Measurements from ENCODE around the gene ITGAD. TPM values are rescaled to one million over a fixed set of nuclear protein-coding genes. Genes with fewer than 3 reads are reported as not detected.

The ITGAD gene
- total RNA-seq, 1 donor from 2014 or later = not detected

GRCh38 chr16:31423801-31424200 is 30.7 kb downstream of the ITGAD start:
- DNase-seq = no peak
- H3K4me1 Mint-ChIP-seq (ENCODE audit: low read depth, unreplicated experiment) = no peaks in the 10 kb centered on the region
- no peak for TF ChIP-seq CTCF (IDR thresholded peaks at IDR 0.05; ENCODE audit: partially characterized antibody, unreplicated experiment)
- H3K36me3 Mint-ChIP-seq (ENCODE audit: unreplicated experiment) = no peaks in the 10 kb centered on the region
- peaks cover 14% of the 10 kb centered on the region for H3K27me3 Mint-ChIP-seq (ENCODE audit: unreplicated experiment)
- H3K4me3 Mint-ChIP-seq (ENCODE audit: unreplicated experiment) = no peak overlapping the region
- H3K9me3 Mint-ChIP-seq (ENCODE audit: unreplicated experiment) = peaks cover 9% of the 10 kb centered on the region
- no peak overlapping the region for H3K27ac Mint-ChIP-seq (ENCODE audit: unreplicated experiment)

- Mint-ChIP-seq H3K27ac (ENCODE audit: unreplicated experiment) (no peak overlapping the region), H3K4me1 (ENCODE audit: low read depth, unreplicated experiment) (no peaks in the 10 kb centered on the region), H3K9me3 (ENCODE audit: unreplicated experiment) (peaks cover 8% of the 10 kb centered on the region), H3K36me3 (ENCODE audit: unreplicated experiment) (no peaks in the 10 kb centered on the region), H3K4me3 (ENCODE audit: unreplicated experiment) (no peak overlapping the region), H3K27me3 (ENCODE audit: unreplicated experiment) (peaks cover 12% of the 10 kb centered on the region)
- peak; percentile 34 for DNase-seq
- TF ChIP-seq CTCF (IDR thresholded peaks at IDR 0.05; ENCODE audit: partially characterized antibody, unreplicated experiment) = no peak
These were observed 34.5 kb downstream of the ITGAD start for GRCh38 chr16:31427441-31428278.

- no peak for TF ChIP-seq CTCF (IDR thresholded peaks at IDR 0.05; ENCODE audit: partially characterized antibody, unreplicated experiment)
These were observed 35.1 kb downstream of the ITGAD start, which contains the start of gene COX6A2 for GRCh38 chr16:31428279-31428597. Gene COX6A2, minus strand, starts transcription at chr16:31428360. Its CDS starts 35 bp downstream, at chr16:31428325.

GRCh38 chr16:31428638-31429247 is 35.6 kb downstream of the ITGAD start:
- Mint-ChIP-seq H3K4me3 (ENCODE audit: unreplicated experiment) (no peak overlapping the region), H3K36me3 (ENCODE audit: unreplicated experiment) (no peaks in the 10 kb centered on the region), H3K9me3 (ENCODE audit: unreplicated experiment) (peaks cover 8% of the 10 kb centered on the region), H3K27me3 (ENCODE audit: unreplicated experiment) (peaks cover 10% of the 10 kb centered on the region), H3K27ac (ENCODE audit: unreplicated experiment) (no peak overlapping the region), H3K4me1 (ENCODE audit: low read depth, unreplicated experiment) (no peaks in the 10 kb centered on the region)
- no peak for DNase-seq
- TF ChIP-seq CTCF (IDR thresholded peaks at IDR 0.05; ENCODE audit: partially characterized antibody, unreplicated experiment) = no peak

More at GRCh38 chr16:31428279-31428597, 35.1 kb downstream of the ITGAD start, which contains the start of gene COX6A2:
- Mint-ChIP-seq H3K9me3 (ENCODE audit: unreplicated experiment) (peaks cover 8% of the 10 kb centered on the region), H3K36me3 (ENCODE audit: unreplicated experiment) (no peaks in the 10 kb centered on the region), H3K27ac (ENCODE audit: unreplicated experiment) (no peak within 1 kb of the TSS), H3K4me3 (ENCODE audit: unreplicated experiment) (no peak within 1 kb of the TSS), H3K27me3 (ENCODE audit: unreplicated experiment) (peaks cover 12% of the 10 kb centered on the region), H3K4me1 (ENCODE audit: low read depth, unreplicated experiment) (no peaks in the 10 kb centered on the region)
- no peak for DNase-seq

- Mint-ChIP-seq H3K9me3 (ENCODE audit: unreplicated experiment) (peaks cover 8% of the 10 kb centered on the region), H3K27me3 (ENCODE audit: unreplicated experiment) (peaks cover 10% of the 10 kb centered on the region), H3K36me3 (ENCODE audit: unreplicated experiment) (no peaks in the 10 kb centered on the region), H3K27ac (ENCODE audit: unreplicated experiment) (no peak overlapping the region), H3K4me1 (ENCODE audit: low read depth, unreplicated experiment) (no peaks in the 10 kb centered on the region), H3K4me3 (ENCODE audit: unreplicated experiment) (no peak overlapping the region)
- TF ChIP-seq CTCF (IDR thresholded peaks at IDR 0.05; ENCODE audit: partially characterized antibody, unreplicated experiment) = no peak
- no peak for DNase-seq
These were observed 36.2 kb downstream of the ITGAD start for GRCh38 chr16:31429314-31429713.

Measured in glutamatergic neuron (in vitro differentiated cells).